WTC11 (cell line): ENCODE data around the gene HMGN4. TPM values are rescaled to one million over a fixed set of nuclear protein-coding genes. Genes with fewer than 3 reads are reported as not detected.

Experiments used
- ATAC-seq: fragments of 200-7000 bp; cut with Tn5 transposase; 2 replicates; pipeline ENCODE4 v1.10.0; 2021; ENCODE audit warnings: mild to moderate bottlenecking, moderate library complexity
- CTCF ChIA-PET: fragments of 300-600 bp; sonication (Branson Sonifier 250); formaldehyde crosslinking; loops from one replicate; lab custom pipeline; 2021; ENCODE audit warnings: antibody characterized with exemption; lab: Charles Lee
- POLR2A ChIA-PET: fragments of 350-600 bp; sonication (Branson Sonifier 250); formaldehyde crosslinking; loops from one replicate; lab custom pipeline; 2021; ENCODE audit warnings: antibody characterized with exemption; lab: Charles Lee
- DNase-seq: peaks from one replicate; pipeline ENCODE4 v3.0.0; 2021; ENCODE audit warnings: low spot score
- H3K27ac Mint-ChIP-seq: 2 replicates; pipeline ENCODE4 v1.8.0; 2021; ENCODE audit warnings: mixed read lengths
- H3K27me3 Mint-ChIP-seq: 2 replicates; pipeline ENCODE4 v1.8.0; 2021; ENCODE audit warnings: low read depth, mild to moderate bottlenecking, moderate library complexity, mixed read lengths
- H3K36me3 Mint-ChIP-seq: 2 replicates; pipeline ENCODE4 v1.8.0; 2021; ENCODE audit warnings: mixed read lengths
- H3K4me1 Mint-ChIP-seq: 2 replicates; pipeline ENCODE4 v1.8.0; 2022; ENCODE audit warnings: mixed read lengths
- H3K4me3 Mint-ChIP-seq: 2 replicates; pipeline ENCODE4 v1.8.0; 2021; ENCODE audit warnings: mild to moderate bottlenecking, moderate library complexity, mixed read lengths
- H3K9me3 Mint-ChIP-seq: 2 replicates; pipeline ENCODE4 v1.8.0; 2021; ENCODE audit warnings: mixed read lengths
- ATF6 ChIP-seq: sonication (generic); formaldehyde crosslinking; IDR thresholded peaks from 2 replicates; pipeline ENCODE4 v1.8.1; 2023; ENCODE audit warnings: mild to moderate bottlenecking, missing genetic modification reagents
- CBFB ChIP-seq: sonication (generic); formaldehyde crosslinking; IDR thresholded peaks from 2 replicates; pipeline ENCODE4 v1.8.1; 2022; ENCODE audit warnings: mild to moderate bottlenecking, low read depth, missing genetic modification reagents
- CREB1 ChIP-seq: sonication (generic); formaldehyde crosslinking; IDR thresholded peaks from 2 replicates; pipeline ENCODE4 v1.8.0; 2023; ENCODE audit warnings: mild to moderate bottlenecking, missing genetic modification reagents
- ERG ChIP-seq: fragments of 250-450 bp; sonication (Bioruptor Pico); IDR thresholded peaks from 2 replicates; pipeline ENCODE4 v1.8.0; 2021; ENCODE audit warnings: mild to moderate bottlenecking
- IRF1 ChIP-seq: sonication (generic); formaldehyde crosslinking; IDR thresholded peaks from 2 replicates; pipeline ENCODE4 v1.8.0; 2023; ENCODE audit warnings: missing genetic modification reagents
- JUN ChIP-seq: sonication (generic); formaldehyde crosslinking; IDR thresholded peaks from 2 replicates; pipeline ENCODE4 v1.8.0; 2023; ENCODE audit warnings: mild to moderate bottlenecking, missing genetic modification reagents
- PREB ChIP-seq: sonication (generic); formaldehyde crosslinking; IDR thresholded peaks from 2 replicates; pipeline ENCODE4 v1.8.1; 2022; ENCODE audit warnings: mild to moderate bottlenecking, missing genetic modification reagents, moderate library complexity, borderline replicate concordance
- PRRX2 ChIP-seq: fragments of 250-450 bp; sonication (Bioruptor Pico); IDR thresholded peaks from 2 replicates; pipeline ENCODE4 v1.8.0; 2021; ENCODE audit warnings: mild to moderate bottlenecking
- TCF7 ChIP-seq: sonication (generic); formaldehyde crosslinking; IDR thresholded peaks from 2 replicates; pipeline ENCODE4 v1.8.0; 2022; ENCODE audit warnings: mild to moderate bottlenecking, low read depth, missing genetic modification reagents, moderate library complexity
- TP53 ChIP-seq: sonication (generic); formaldehyde crosslinking; IDR thresholded peaks from 2 replicates; pipeline ENCODE4 v1.8.1; 2023; ENCODE audit warnings: mild to moderate bottlenecking, missing genetic modification reagents
- USF2 ChIP-seq: sonication (generic); formaldehyde crosslinking; IDR thresholded peaks from 2 replicates; pipeline ENCODE4 v1.8.1; 2023; ENCODE audit warnings: mild to moderate bottlenecking, missing genetic modification reagents, moderate library complexity
- ZNF281 ChIP-seq: sonication (generic); formaldehyde crosslinking; IDR thresholded peaks from 2 replicates; pipeline ENCODE4 v1.8.0; 2023; ENCODE audit warnings: mild to moderate bottlenecking, missing genetic modification reagents
- ZNF423 ChIP-seq: fragments of 250-450 bp; sonication (Bioruptor Pico); IDR thresholded peaks from 2 replicates; pipeline ENCODE4 v2.1.2; 2022; ENCODE audit warnings: mild to moderate bottlenecking, moderate library complexity
- total RNA-seq: library from RNA; stranded (reverse); gene quantifications from 3 replicates; pipeline ENCODE4 v1.2.3, GENCODE V29; 2021

Gene HMGN4
- total RNA-seq, 1 experiment from 2014 or later, result 57.1 TPM

- ATAC-seq (no peak), DNase-seq (no peak)
- Mint-ChIP-seq H3K9me3 (no peaks in the 10 kb centered on the region), H3K27ac (no peak overlapping the region), H3K4me3 (no peak overlapping the region), H3K4me1 (peaks cover 21% of the 10 kb centered on the region), H3K36me3 (peaks cover 27% of the 10 kb centered on the region), H3K27me3 (no peaks in the 10 kb centered on the region)
- TF ChIP-seq ATF6 (CRISPR knock-in tag) (no peak), CBFB (no peak)
- POLR2A ChIA-PET, result interaction anchor here (0.5 kb wide), 1 partner anchor 438 kb away, joined by 5 read pairs; a partner anchor contains a TSS
- CTCF ChIA-PET, result no interaction called here
Observed at GRCh38 chr6:26541579-26541978, 3.4 kb downstream of the HMGN4 start.

GRCh38 chr6:26543953-26544352, 5.8 kb downstream of the HMGN4 start:
- 0 out of 2 replicates have a peak overlapping the region, but pooled peaks have one; percentile 28 for H3K27ac Mint-ChIP-seq
- ChIA-PET CTCF (no interaction called here), POLR2A (interaction anchor here (0.7 kb wide), 1 partner anchor 632 kb away, joined by 5 read pairs; no protein-coding TSS in a partner anchor)
- no peaks in the 10 kb centered on the region for H3K9me3 Mint-ChIP-seq
- peak; percentile 71 for ATAC-seq
- no peak for DNase-seq
- TF ChIP-seq USF2 (CRISPR knock-in tag), result no peak
- H3K4me3 Mint-ChIP-seq, result no peak overlapping the region
- H3K4me1 Mint-ChIP-seq, result peaks cover 16% of the 10 kb centered on the region
- peaks cover 32% of the 10 kb centered on the region for H3K36me3 Mint-ChIP-seq
- H3K27me3 Mint-ChIP-seq, result no peaks in the 10 kb centered on the region

- Mint-ChIP-seq H3K36me3 (peaks cover 32% of the 10 kb centered on the region), H3K4me1 (peaks cover 14% of the 10 kb centered on the region), H3K27ac (no peak overlapping the region), H3K4me3 (no peak overlapping the region)
- POLR2A ChIA-PET, result no interaction called here
- DNase-seq, result no peak
- CTCF ChIA-PET, result no interaction called here
- ATAC-seq, result no peak
- TF ChIP-seq PREB (CRISPR knock-in tag), result no peak
- no peak for TF ChIP-seq IRF1 (CRISPR knock-in tag)
- no peak for TF ChIP-seq TP53
- TF ChIP-seq ZNF281 (CRISPR knock-in tag), result no peak
- TF ChIP-seq CREB1 (CRISPR knock-in tag), result no peak
- no peak for TF ChIP-seq ZNF423 (CRISPR knock-in tag)
- no peak for TF ChIP-seq TCF7 (CRISPR knock-in tag)
- no peak for TF ChIP-seq JUN (CRISPR knock-in tag)
- no peak for TF ChIP-seq PRRX2
- TF ChIP-seq ERG (CRISPR knock-in tag), result no peak
- TF ChIP-seq, all 79 proteins: peak for 0
- Mint-ChIP-seq H3K27me3 (no peaks in the 10 kb centered on the region), H3K9me3 (no peaks in the 10 kb centered on the region)
Observed at GRCh38 chr6:26544473-26544872, 6.3 kb downstream of the HMGN4 start.
